DOHH2 (cell line): ENCODE data around the gene C22orf42.

Experiments
- CTCF ChIP-seq: fragments of 200-600 bp; sonication (generic); IDR thresholded peaks from one replicate; pipeline ENCODE4 v1.5.1; 2014; ENCODE audit warnings: antibody characterized with exemption, mild to moderate bottlenecking, low read depth, low read length; ENCODE audit not compliant: poor library complexity, severe bottlenecking
- EZH2phosphoT487 ChIP-seq: fragments of 200-600 bp; sonication (generic); IDR thresholded peaks from 2 replicates; pipeline ENCODE4 v1.6.1; 2017; ENCODE audit warnings: borderline replicate concordance, mild to moderate bottlenecking, antibody characterized with exemption, low read length, moderate library complexity, mixed read lengths

- TF ChIP-seq CTCF, result no peak
- TF ChIP-seq EZH2phosphoT487, result no peak
These were observed 38.5 kb downstream of the C22orf42 start for GRCh38 chr22:32120603-32121002.
